Muscle of back (tissue), 11 donors: Measurements from ENCODE around the gene PPM1N. TPM values are rescaled to one million over a fixed set of nuclear protein-coding genes. Genes with fewer than 3 reads are reported as not detected.

Experiments
- DNase-seq, 3 donors: peaks; one replicate each; pipeline versions ENCODE4 v3.0.0 to v3.0.0-alpha.2; 2013
- polyA plus RNA-seq, 10 donors: library from polyadenylated mRNA; unstranded; fragments of 120-200 nt; gene quantifications; one replicate each; pipeline ENCODE4 v1.2.1, GENCODE V29; 2013; ENCODE audit not compliant: insufficient read length in 10 of 10

PPM1N gene
- polyA plus RNA-seq, 10 donors = 0.66 to 2.4 (median 0.77) TPM

DNA sequence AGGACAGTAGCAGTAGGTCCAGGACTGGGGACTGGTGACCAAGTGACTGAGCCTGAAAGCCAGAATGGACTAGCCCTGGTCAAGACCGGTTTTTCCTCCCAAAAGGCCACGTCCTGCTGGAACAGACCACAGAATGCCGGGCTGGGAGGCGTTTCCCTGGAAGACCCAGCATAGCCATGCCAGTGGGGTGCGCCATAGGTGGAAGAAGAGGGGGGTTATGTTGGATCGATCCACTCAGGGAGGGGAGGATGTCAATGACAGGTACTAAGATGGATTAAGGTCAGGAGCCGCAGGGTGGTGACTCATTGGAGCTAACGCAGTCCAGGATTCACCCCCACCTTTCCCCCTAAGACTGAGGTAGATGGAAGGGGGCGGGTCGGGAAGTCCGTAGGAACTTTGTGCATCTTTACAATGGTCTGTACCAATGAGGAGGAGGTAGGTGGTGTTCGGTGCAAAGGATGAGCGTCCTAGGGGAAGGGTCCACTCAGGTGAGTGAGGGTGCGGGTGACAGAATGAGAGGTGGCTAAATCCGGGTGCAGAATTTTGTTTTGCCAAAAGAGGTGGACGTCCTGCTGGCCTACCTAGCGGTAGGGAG is 30.0 kb downstream of the PPM1N start:
- DNase-seq = no peak

DNA sequence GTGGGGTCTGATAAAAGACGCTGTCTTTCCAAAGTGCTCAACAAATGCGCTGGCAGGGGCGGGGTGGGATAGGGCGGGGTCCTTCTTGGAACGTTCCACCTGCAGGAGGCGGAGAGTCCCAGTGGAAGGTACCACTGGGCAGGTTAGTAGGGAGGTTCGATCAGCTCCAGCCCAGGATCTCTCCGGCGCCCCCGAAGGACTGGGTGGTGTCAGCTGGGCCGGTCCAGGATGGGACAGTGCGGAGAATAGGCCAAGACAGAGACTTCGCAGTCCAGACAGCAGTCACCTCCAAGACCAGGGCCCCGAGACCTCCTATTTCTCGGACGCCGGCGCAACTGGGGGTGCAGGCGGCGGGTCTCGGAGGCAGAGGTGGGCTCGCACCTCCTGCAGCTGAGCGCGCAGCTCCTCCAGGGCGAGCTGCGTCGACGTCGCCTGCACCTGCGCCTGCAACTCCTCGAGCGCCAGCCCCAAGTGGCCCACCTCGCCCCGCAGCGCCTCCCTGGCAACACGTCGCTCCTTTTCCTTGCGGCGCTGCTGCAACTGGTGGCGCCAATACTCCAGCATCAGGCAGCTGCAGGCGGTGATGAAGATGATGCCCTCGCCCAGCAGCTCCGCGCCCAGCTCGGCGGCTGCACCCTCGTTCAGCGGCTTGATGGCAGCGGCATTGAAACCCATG is 30.6 kb downstream of the PPM1N start:
- no peak for DNase-seq

DNA sequence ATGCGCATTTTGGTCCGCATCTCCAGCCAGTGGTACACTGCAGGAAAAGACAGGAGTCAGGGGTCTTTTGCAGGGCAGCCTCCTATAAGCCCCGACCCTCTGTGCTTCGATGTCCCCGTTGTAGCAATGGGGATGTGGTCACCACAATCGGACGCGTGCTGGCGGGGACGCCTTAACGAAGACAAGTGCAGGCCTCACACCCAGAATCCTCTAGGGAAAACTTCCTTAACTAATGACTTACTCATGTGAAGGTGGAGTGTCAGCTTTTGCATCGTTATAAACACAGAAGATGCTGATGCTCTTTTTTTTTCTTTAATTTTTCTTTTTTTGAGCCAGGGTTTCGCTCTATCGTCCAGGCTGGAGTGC is 31.2 kb downstream of the PPM1N start:
- DNase-seq = no peak

DNA sequence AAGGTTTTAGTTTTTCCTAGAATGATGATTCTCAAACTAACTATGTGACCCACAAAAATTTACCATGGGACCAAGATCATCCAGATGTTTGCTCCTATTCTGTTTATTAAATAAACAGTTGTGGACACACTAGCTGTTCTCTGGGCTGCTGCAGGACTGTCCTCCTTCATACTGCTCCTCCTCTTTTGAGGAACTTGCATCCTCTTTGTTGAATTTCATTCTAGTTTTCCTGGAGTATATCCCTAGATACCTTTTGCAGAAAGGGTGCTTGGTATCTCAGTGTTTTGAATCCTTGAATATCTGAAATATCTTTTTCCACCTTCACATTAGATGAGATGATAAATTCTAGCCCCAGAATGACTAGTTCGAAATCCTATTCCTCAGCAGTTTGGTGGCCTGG is 33.1 kb downstream of the PPM1N start:
- no peak for DNase-seq

DNA sequence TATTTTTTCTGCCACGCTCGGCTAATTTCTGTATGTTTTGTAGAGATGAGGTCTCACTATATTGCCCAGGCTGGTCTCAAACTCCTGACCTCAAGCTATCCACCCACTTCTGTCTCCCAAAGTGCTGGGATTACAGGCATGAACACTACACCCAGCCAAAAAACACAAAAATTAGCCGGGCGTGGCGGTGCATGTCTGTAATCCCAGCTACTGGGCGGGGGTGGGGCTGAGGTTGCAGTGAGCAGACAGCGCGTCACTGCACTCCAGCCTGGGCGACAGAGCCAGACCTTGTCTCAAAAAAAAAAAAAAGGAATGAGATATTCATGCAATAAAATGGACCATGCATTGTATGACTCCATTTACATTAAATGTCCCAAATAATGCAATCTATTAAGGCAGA is 41.2 kb downstream of the PPM1N start:
- no peak for DNase-seq

DNA sequence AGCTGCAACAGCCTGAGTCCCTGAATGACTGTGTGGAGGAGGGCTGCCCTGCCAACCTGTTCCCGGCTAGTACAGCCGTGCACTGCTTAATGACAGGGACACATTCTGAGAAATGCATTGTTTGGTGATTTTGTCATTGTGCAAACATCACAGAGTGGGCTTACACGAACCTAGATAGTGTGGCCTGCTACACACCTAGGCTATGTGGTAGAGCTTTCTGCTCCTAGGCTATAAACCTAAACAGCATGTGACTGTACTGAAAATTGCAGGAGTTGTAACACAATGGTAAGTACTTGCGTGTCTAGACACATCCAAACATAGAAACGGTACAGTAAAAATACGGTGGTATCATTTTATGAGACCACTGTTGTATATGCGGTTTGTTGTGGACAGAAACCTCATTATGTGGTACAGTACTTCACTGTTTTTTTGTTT is 44.0 kb downstream of the PPM1N start:
- DNase-seq = no peak

DNA sequence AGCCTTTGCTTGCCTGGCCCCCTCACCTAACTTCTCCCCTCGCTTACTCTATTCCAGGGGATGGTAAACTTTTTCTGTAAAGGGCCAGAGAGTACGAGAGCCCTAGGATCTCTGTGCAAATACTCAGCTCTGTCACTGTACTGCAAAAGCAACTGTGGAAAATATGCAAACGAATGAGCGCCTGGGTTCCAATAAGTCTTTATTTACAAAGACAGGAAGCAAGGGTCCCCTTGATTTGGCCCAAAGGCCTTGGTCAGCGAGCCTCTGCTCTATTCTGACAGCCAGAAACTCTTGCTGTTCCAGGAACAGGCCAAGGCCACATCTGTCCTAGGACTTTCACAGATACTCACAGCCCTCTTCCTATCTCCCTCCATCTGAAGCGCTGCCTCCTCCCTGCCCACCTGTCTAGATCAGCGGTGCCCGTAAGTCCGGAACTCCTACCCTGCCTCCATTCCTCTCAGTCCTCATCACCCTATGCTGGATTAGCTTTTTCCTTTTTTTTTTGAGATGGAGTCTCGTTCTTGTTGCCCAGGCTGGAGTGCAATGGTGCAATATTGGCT is 49.0 kb downstream of the PPM1N start:
- no peak for DNase-seq

DNA sequence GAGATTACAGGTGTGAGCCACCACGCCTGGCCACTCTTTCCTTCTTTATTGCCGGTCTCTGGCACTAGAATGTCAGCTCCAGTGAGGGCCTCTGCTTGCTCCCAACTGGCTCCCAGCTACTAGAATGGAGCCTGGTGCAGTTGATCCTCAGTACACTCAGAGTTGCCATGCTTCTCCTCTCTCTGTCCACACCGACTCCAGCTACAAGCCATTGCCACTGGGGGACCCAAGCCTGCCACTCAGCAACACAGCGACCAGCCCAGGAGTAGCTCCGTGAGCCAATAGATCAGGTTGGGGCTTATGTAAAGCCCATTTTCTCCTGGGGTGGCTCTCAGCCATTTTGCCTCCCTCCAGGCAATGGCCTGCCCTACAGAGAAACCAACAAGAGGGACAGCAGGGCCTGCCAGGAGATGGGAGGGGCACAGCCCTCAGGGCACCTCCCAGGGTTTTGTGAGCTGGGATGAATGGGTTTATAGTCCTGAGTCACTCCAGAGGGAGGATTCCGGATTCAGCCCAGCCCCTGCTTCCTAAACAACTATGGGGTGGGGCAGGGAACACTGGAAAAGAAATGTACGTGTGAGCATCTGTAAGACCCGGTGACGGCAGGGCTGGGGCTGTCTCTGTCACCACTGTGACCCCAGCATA is 49.8 kb downstream of the PPM1N start:
- no peak for DNase-seq

Other genes starting within 250 kb of the PPM1N start
- 10 to 100 TPM; 20.2 to 35.0 (median 28.6) TPM for gene MARK4, start 247.2 kb upstream of the PPM1N start, polyA plus RNA-seq
- 1,000 to 10,000 TPM; 1,344 to 3,569 (median 3,092) TPM for gene CKM, start 175.6 kb upstream of the PPM1N start, polyA plus RNA-seq
- 1 to 10 TPM in 2 of 10 donors, under 1 TPM in 6, not detected in 2; 0.16 to 8.9 (median 0.24) TPM for gene KLC3, start 157.7 kb upstream of the PPM1N start, polyA plus RNA-seq
- gene ERCC2, start 127.9 kb upstream of the PPM1N start, polyA plus RNA-seq = 10 to 100 TPM; 12.0 to 18.1 (median 15.9) TPM
- gene PPP1R13L, start 93.4 kb upstream of the PPM1N start, polyA plus RNA-seq = 10 to 100 TPM in 2 of 10 donors, 1 to 10 TPM in 8; 2.5 to 12.8 (median 3.9) TPM
- gene POLR1G, start 91.8 kb upstream of the PPM1N start, polyA plus RNA-seq = 1 to 10 TPM; 3.0 to 6.2 (median 4.3) TPM
- gene ERCC1, start 74.5 kb upstream of the PPM1N start, polyA plus RNA-seq = 100 to 1,000 TPM in 1 of 10 donors, 10 to 100 TPM in 9; 81.8 to 106 (median 91.7) TPM
- gene FOSB, start 30.4 kb upstream of the PPM1N start, polyA plus RNA-seq = 100 to 1,000 TPM in 3 of 10 donors, 10 to 100 TPM in 7; 12.7 to 590 (median 84.2) TPM
- gene RTN2, start 1.4 kb upstream of the PPM1N start, polyA plus RNA-seq = 100 to 1,000 TPM in 9 of 10 donors, 10 to 100 TPM in 1; 74.9 to 142 (median 129) TPM
- gene VASP, start 9.0 kb downstream of the PPM1N start, polyA plus RNA-seq = 10 to 100 TPM; 45.7 to 65.7 (median 55.6) TPM
- 1 to 10 TPM; 5.6 to 7.8 (median 6.3) TPM for gene OPA3, start 86.4 kb downstream of the PPM1N start, polyA plus RNA-seq
- gene GPR4, start 103.8 kb downstream of the PPM1N start, polyA plus RNA-seq = 1 to 10 TPM; 1.4 to 3.6 (median 2.6) TPM
- gene EML2, start 141.0 kb downstream of the PPM1N start, polyA plus RNA-seq = 10 to 100 TPM in 5 of 10 donors, 1 to 10 TPM in 5; 8.2 to 18.0 (median 10.1) TPM
- 1 to 10 TPM in 2 of 10 donors, under 1 TPM in 6, not detected in 2; 0.14 to 4.1 (median 0.48) TPM for gene GIPR, start 169.8 kb downstream of the PPM1N start, polyA plus RNA-seq
- 100 to 1,000 TPM; 206 to 339 (median 266) TPM for gene SNRPD2, start 193.5 kb downstream of the PPM1N start, polyA plus RNA-seq
- 1 to 10 TPM; 2.1 to 4.5 (median 3.4) TPM for gene QPCTL, start 194.2 kb downstream of the PPM1N start, polyA plus RNA-seq
- 10 to 100 TPM in 6 of 10 donors, 1 to 10 TPM in 4; 8.3 to 15.3 (median 10.3) TPM for gene FBXO46, start 232.5 kb downstream of the PPM1N start, polyA plus RNA-seq
- gene MEIOSIN, start 235.0 kb downstream of the PPM1N start, polyA plus RNA-seq = under 1 TPM in 2 of 10 donors, not detected in 8; 0.09 to 0.14 TPM